Bronchial epithelial cell (primary cell): ENCODE measurements around the gene MT1E. TPM values are rescaled to one million over a fixed set of nuclear protein-coding genes. Genes with fewer than 3 reads are reported as not detected.
A peak's percentile ranks its signal among the peaks of the same experiment; 100 is the strongest.

Experiments used
- DNase-seq: peaks from one replicate; pipeline ENCODE4 v3.0.0-alpha.2; 2010; ENCODE audit warnings: low read depth
- FAIRE-seq: peaks from 2 replicates; lab custom pipeline; 2011; peaks lifted over from hg19 to GRCh38; lab: Jason Lieb, UNC
- H3K27me3 ChIP-seq: 2 replicates; pipeline ENCODE4 v1.5.1; 2011; ENCODE audit warnings: low read length; ENCODE audit not compliant: control insufficient read depth, insufficient read depth
- H3K36me3 ChIP-seq: 2 replicates; pipeline ENCODE4 v1.5.1; 2011; ENCODE audit warnings: low read length; ENCODE audit not compliant: control insufficient read depth, insufficient read depth
- H3K4me3 ChIP-seq: 2 replicates; pipeline ENCODE4 v1.5.1; 2011; ENCODE audit warnings: mild to moderate bottlenecking, low read depth, low read length, control low read depth
- CTCF ChIP-seq: IDR thresholded peaks from 2 replicates; pipeline ENCODE4 v1.5.1; 2011; ENCODE audit warnings: mild to moderate bottlenecking, moderate library complexity, low read length, control low read depth, inconsistent platforms; ENCODE audit not compliant: insufficient read depth, severe bottlenecking
- total RNA-seq: library from RNA; depleted of rRNA; stranded (reverse); fragments of >200 nt; gene quantifications from 2 replicates; pipeline ENCODE4 v1.2.1, GENCODE V29; 2014

MT1E gene
- total RNA-seq, 1 donor from 2014 or later: 60.8 TPM

GRCh38 chr16:56605475-56605874 lies 20.1 kb upstream of the MT1E start:
- H3K36me3 ChIP-seq: no peaks in the 10 kb centered on the region
- no peak for TF ChIP-seq CTCF
- FAIRE-seq (no peak), DNase-seq (no peak)
- no peak overlapping the region for H3K4me3 ChIP-seq
- no peaks in the 10 kb centered on the region for H3K27me3 ChIP-seq

DNA sequence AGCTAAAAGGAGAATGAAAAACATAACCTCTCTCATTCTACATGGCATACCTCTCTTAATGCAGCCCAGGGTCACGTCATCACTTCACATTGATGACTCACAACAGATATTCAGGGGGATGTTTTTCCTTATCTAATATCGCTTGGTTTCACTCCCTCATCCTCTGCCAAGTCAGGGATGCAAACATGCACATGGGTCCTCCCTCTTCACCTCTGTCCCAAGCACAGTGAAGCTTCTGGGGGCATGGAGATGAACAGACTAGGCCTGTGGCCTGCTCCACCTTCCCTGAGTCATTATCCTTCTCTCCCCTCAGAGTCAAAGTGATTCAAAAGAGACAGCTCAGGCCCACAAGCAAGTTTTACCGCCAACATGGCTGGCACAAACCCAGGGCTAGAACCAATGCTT lies 19.5 kb upstream of the MT1E start:
- Histone ChIP-seq H3K4me3 (no peak overlapping the region), H3K36me3 (no peaks in the 10 kb centered on the region), H3K27me3 (no peaks in the 10 kb centered on the region)
- FAIRE-seq (no peak), DNase-seq (peak; percentile 90)
- TF ChIP-seq CTCF: no peak

DNA sequence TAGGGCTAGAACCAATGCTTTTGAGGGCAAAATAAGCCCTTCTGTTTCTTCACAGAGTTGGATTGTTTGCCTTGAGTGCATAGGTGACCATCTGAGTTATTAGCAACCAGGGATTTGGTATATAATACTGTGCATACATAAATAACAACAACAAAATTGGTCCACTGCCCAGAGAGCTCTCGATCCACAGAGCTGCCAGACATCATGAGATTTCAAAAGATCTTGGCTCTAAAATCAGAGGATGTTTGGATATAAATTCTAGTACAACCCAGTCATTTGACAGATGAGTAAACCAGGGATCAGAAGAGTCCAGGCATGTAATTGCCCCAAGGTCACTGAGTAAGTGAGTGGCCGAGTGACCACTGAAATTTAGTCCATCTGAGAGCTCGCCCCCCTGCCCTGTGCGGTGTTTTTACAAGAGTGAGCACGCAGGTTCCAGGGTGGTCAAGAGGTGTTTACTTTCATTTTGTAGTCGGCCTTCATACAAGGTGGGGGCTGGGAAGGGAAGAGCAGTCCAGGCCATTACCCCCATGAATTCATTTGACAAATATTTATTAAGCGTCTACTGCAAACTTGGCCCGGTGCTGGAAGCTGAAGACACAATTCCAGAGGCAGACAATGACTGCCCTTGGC lies 19.0 kb upstream of the MT1E start:
- Histone ChIP-seq H3K4me3 (peak overlapping the region; percentile 1), H3K36me3 (no peaks in the 10 kb centered on the region), H3K27me3 (no peaks in the 10 kb centered on the region)
- DNase-seq: peak; percentile 88
- no peak for FAIRE-seq
- no peak for TF ChIP-seq CTCF

DNA sequence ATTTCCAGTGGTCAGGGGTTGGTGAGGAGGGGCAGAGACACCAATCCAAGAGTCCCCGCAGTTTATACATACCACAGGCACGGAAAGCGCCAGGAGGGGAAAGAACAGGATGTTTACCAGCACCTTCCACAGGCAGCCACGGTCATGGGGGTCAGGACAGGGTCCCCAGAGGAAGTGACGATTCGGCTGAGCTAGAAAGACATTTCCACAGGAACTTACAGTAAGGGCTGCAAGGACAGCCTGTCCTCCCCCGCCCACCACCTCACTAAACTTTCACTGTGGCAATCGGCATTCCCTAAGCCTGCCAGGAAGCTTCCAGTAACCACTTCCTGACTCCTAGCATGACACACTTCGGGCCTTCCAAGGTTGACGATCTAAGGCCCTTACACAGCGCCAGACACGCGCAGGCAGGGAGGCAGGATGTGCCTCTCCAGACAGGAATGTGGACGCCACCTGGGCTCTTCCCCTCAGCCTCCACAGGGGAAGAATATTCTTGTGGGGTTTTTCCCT lies 18.4 kb upstream of the MT1E start:
- Histone ChIP-seq H3K36me3 (no peaks in the 10 kb centered on the region), H3K27me3 (no peaks in the 10 kb centered on the region), H3K4me3 (peak overlapping the region; percentile 1)
- FAIRE-seq (peak; percentile 7), DNase-seq (peak; percentile 99)
- no peak for TF ChIP-seq CTCF

DNA sequence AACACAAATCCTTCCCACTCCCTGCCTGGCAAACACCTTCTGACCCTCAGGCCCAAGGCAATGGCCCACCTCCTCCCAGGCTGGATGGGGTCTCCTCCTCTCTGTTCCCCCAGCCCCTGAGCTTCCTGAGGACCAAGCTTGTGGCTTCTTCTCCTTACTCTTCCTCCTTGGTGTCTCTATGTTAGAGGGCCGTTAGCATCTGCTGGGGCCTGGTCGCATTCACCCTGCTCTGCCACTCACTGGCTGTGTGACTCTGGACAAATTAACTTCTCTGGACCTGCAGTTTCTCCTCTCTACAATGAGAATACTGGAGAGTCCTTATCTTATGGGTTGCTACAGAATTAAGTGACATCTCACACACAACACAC lies 17.9 kb upstream of the MT1E start:
- FAIRE-seq: no peak
- no peak for TF ChIP-seq CTCF
- no peak for DNase-seq
- H3K36me3 ChIP-seq: no peaks in the 10 kb centered on the region
- H3K27me3 ChIP-seq: no peaks in the 10 kb centered on the region
- H3K4me3 ChIP-seq: no peak overlapping the region
